ENCODE results near the gene P2RX3.

- no peak for TF ChIP-seq CTCF (IDR thresholded peaks at IDR 0.05 in 4 of 5, conservative IDR thresholded peaks at IDR 0.05 in 1 of 5)
- TF ChIP-seq POLR2A (IDR thresholded peaks at IDR 0.05): no peak
These were observed 22.1 kb upstream of the P2RX3 start for GRCh38 chr11:57316017-57316416.

All from gastrocnemius medialis (tissue), 4 donors.